Neural progenitor cell (in vitro differentiated cells): Measurements from ENCODE around the gene CELSR1. TPM values are rescaled to one million over a fixed set of nuclear protein-coding genes. Genes with fewer than 3 reads are reported as not detected.

Experiments used
- DNase-seq: peaks from one replicate; pipeline ENCODE4 v3.0.0-alpha.2; 2016; ENCODE audit warnings: low spot score
- H2AFZ ChIP-seq: fragments of 200-600 bp; sonication (generic); replicated peaks from 2 replicates; pipeline ENCODE4 v1.6.1; 2016; ENCODE audit warnings: antibody characterized with exemption
- H3F3A ChIP-seq: fragments of 200-600 bp; sonication (generic); 2 replicates; pipeline ENCODE4 v1.6.1; 2016; ENCODE audit warnings: antibody characterized with exemption, low read depth
- H3K27ac ChIP-seq: fragments of 200-600 bp; sonication (generic); 2 replicates; pipeline ENCODE4 v1.5.1; 2016; ENCODE audit warnings: mild to moderate bottlenecking
- H3K27me3 ChIP-seq: fragments of 200-600 bp; sonication (generic); 2 replicates; pipeline ENCODE4 v1.6.1; 2016; ENCODE audit warnings: mild to moderate bottlenecking, moderate library complexity
- H3K36me3 ChIP-seq: fragments of 200-600 bp; sonication (generic); 2 replicates; pipeline ENCODE4 v1.5.1; 2016
- H3K4me1 ChIP-seq: fragments of 200-600 bp; sonication (generic); 2 replicates; pipeline ENCODE4 v1.6.1; 2016; ENCODE audit warnings: mixed run types
- H3K4me2 ChIP-seq: fragments of 200-600 bp; sonication (generic); 2 replicates; pipeline ENCODE4 v1.6.1; 2016
- H3K4me3 ChIP-seq: fragments of 200-600 bp; sonication (generic); 2 replicates; pipeline ENCODE4 v1.5.1; 2016
- H3K79me2 ChIP-seq: fragments of 200-600 bp; sonication (generic); 2 replicates; pipeline ENCODE4 v1.6.1; 2016; ENCODE audit warnings: low read depth
- H3K9ac ChIP-seq: fragments of 200-600 bp; sonication (generic); 2 replicates; pipeline ENCODE4 v1.6.1; 2016
- H3K9me3 ChIP-seq: fragments of 200-600 bp; sonication (generic); 2 replicates; pipeline ENCODE4 v1.5.1; 2016; ENCODE audit warnings: low read depth
- H4K20me1 ChIP-seq: fragments of 200-600 bp; sonication (generic); 2 replicates; pipeline ENCODE4 v1.6.1; 2016; ENCODE audit warnings: low read depth
- H3K27ac Mint-ChIP-seq: 3 replicates; pipeline ENCODE4 v1.8.0; 2021; ENCODE audit warnings: mixed read lengths
- H3K27me3 Mint-ChIP-seq: 2 replicates; pipeline ENCODE4 v1.8.0; 2022; ENCODE audit warnings: low read depth, mild to moderate bottlenecking, inconsistent platforms, moderate library complexity, mixed read lengths; ENCODE audit not compliant: insufficient read depth
- H3K36me3 Mint-ChIP-seq: 3 replicates; pipeline ENCODE4 v1.8.0; 2021; ENCODE audit warnings: mixed read lengths
- H3K4me1 Mint-ChIP-seq: 3 replicates; pipeline ENCODE4 v1.8.0; 2021; ENCODE audit warnings: mixed read lengths
- H3K4me3 Mint-ChIP-seq: 3 replicates; pipeline ENCODE4 v1.8.0; 2021; ENCODE audit warnings: mild to moderate bottlenecking, moderate library complexity, mixed read lengths
- H3K9me3 Mint-ChIP-seq: 3 replicates; pipeline ENCODE4 v1.8.0; 2020; ENCODE audit warnings: mixed read lengths
- EZH2 ChIP-seq: fragments of 200-600 bp; sonication (generic); IDR thresholded peaks from 2 replicates; pipeline ENCODE4 v1.6.1; 2017; ENCODE audit warnings: antibody characterized with exemption, mild to moderate bottlenecking, moderate library complexity
- EZH2phosphoT487 ChIP-seq: fragments of 200-600 bp; sonication (generic); IDR thresholded peaks from 2 replicates; pipeline ENCODE4 v1.6.1; 2017; ENCODE audit warnings: antibody characterized with exemption
- total RNA-seq: library from RNA; depleted of rRNA; stranded (reverse); fragments of >200 nt; gene quantifications from 2 replicates; pipeline ENCODE4 v1.2.3, GENCODE V29; 2015; ENCODE audit warnings: low replicate concordance
- TF ChIP-seq, protein P1 (sequence below): fragments of 200-600 bp; sonication (generic); IDR thresholded peaks from 2 replicates; pipeline ENCODE4 v1.5.1; 2017; ENCODE audit warnings: antibody characterized with exemption, mild to moderate bottlenecking

Gene CELSR1
- total RNA-seq, 1 donor from 2014 or later, result 12.3 TPM

- Mint-ChIP-seq H3K4me3 (no peak overlapping the region), H3K36me3 (no peaks in the 10 kb centered on the region), H3K9me3 (no peaks in the 10 kb centered on the region), H3K27ac (no peak overlapping the region), H3K27me3 (peaks cover 4% of the 10 kb centered on the region), H3K4me1 (peaks cover 6% of the 10 kb centered on the region)
- Histone ChIP-seq H3K9me3 (no peaks in the 10 kb centered on the region), H2AFZ (no peak overlapping the region), H3K9ac (no peak overlapping the region), H3K27ac (no peak overlapping the region), H3K79me2 (no peaks in the 10 kb centered on the region), H3K4me2 (no peak overlapping the region), H3K27me3 (no peaks in the 10 kb centered on the region), H3K36me3 (no peaks in the 10 kb centered on the region), H4K20me1 (no peaks in the 10 kb centered on the region), H3K4me3 (no peak overlapping the region), H3F3A (no peaks in the 10 kb centered on the region), H3K4me1 (no peaks in the 10 kb centered on the region)
- no peak for DNase-seq
- TF ChIP-seq EZH2phosphoT487, result no peak
- TF ChIP-seq, protein P1, sequence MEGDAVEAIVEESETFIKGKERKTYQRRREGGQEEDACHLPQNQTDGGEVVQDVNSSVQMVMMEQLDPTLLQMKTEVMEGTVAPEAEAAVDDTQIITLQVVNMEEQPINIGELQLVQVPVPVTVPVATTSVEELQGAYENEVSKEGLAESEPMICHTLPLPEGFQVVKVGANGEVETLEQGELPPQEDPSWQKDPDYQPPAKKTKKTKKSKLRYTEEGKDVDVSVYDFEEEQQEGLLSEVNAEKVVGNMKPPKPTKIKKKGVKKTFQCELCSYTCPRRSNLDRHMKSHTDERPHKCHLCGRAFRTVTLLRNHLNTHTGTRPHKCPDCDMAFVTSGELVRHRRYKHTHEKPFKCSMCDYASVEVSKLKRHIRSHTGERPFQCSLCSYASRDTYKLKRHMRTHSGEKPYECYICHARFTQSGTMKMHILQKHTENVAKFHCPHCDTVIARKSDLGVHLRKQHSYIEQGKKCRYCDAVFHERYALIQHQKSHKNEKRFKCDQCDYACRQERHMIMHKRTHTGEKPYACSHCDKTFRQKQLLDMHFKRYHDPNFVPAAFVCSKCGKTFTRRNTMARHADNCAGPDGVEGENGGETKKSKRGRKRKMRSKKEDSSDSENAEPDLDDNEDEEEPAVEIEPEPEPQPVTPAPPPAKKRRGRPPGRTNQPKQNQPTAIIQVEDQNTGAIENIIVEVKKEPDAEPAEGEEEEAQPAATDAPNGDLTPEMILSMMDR, result no peak
- no peak for TF ChIP-seq EZH2
Observed at GRCh38 chr22:46556775-46557174, 19.4 kb upstream of the CELSR1 start.

GRCh38 chr22:46553189-46553588, 15.8 kb upstream of the CELSR1 start:
- Mint-ChIP-seq H3K27me3 (peaks cover 4% of the 10 kb centered on the region), H3K27ac (no peak overlapping the region), H3K9me3 (no peaks in the 10 kb centered on the region), H3K4me1 (peaks cover 6% of the 10 kb centered on the region), H3K36me3 (no peaks in the 10 kb centered on the region), H3K4me3 (no peak overlapping the region)
- Histone ChIP-seq H2AFZ (no peak overlapping the region), H3K79me2 (no peaks in the 10 kb centered on the region), H3F3A (no peaks in the 10 kb centered on the region), H3K9me3 (no peaks in the 10 kb centered on the region), H3K4me2 (no peak overlapping the region), H3K4me1 (no peaks in the 10 kb centered on the region), H3K27me3 (no peaks in the 10 kb centered on the region), H3K4me3 (no peak overlapping the region), H3K27ac (no peak overlapping the region), H3K36me3 (no peaks in the 10 kb centered on the region), H3K9ac (no peak overlapping the region), H4K20me1 (no peaks in the 10 kb centered on the region)
- TF ChIP-seq, protein P1, result no peak
- no peak for TF ChIP-seq EZH2
- no peak for TF ChIP-seq EZH2phosphoT487
- no peak for DNase-seq

- H3K27me3 ChIP-seq, result no peaks in the 10 kb centered on the region
Observed at GRCh38 chr22:46551996-46552395, 14.6 kb upstream of the CELSR1 start.

More at GRCh38 chr22:46551996-46552395, 14.6 kb upstream of the CELSR1 start:
- Histone ChIP-seq H3K4me1 (peaks cover 6% of the 10 kb centered on the region), H3K27ac (no peak overlapping the region), H3K4me2 (no peak overlapping the region), H4K20me1 (no peaks in the 10 kb centered on the region), H3K9ac (no peak overlapping the region), H3F3A (no peaks in the 10 kb centered on the region), H2AFZ (no peak overlapping the region), H3K4me3 (no peak overlapping the region), H3K36me3 (no peaks in the 10 kb centered on the region), H3K9me3 (no peaks in the 10 kb centered on the region), H3K79me2 (no peaks in the 10 kb centered on the region)
- Mint-ChIP-seq H3K4me1 (peaks cover 15% of the 10 kb centered on the region), H3K9me3 (no peaks in the 10 kb centered on the region), H3K4me3 (no peak overlapping the region), H3K36me3 (no peaks in the 10 kb centered on the region), H3K27me3 (peaks cover 8% of the 10 kb centered on the region), H3K27ac (no peak overlapping the region)
- no peak for DNase-seq
- TF ChIP-seq EZH2phosphoT487 (no peak), EZH2 (no peak)
- TF ChIP-seq, protein P1, result no peak
